Neutrophil (primary cell): ENCODE data around the gene ITGB2.
A peak's percentile ranks its signal among the peaks of the same experiment; 100 is the strongest.

Source experiments
- H3K27ac ChIP-seq: fragments of 200-600 bp; sonication (generic); 2 replicates; pipeline ENCODE4 v1.5.1; 2016; ENCODE audit warnings: mild to moderate bottlenecking, moderate library complexity
- H3K27me3 ChIP-seq: fragments of 200-600 bp; sonication (generic); 2 replicates; pipeline ENCODE4 v1.6.0; 2016; ENCODE audit warnings: mild to moderate bottlenecking
- H3K36me3 ChIP-seq: fragments of 200-600 bp; sonication (generic); 2 replicates; pipeline ENCODE4 v1.5.1; 2017
- H3K4me1 ChIP-seq, 2 experiments: fragments of 200-600 bp in 1 of 2; sonication (generic) in 1 of 2; 1 replicate in 1 of 2; 2 replicates in 1 of 2; pipeline versions ENCODE4 v1.5.1 to v1.6.1; 2013 to 2016; ENCODE audit warnings: low read depth in 1 of 2, low read length in 1 of 2, mild to moderate bottlenecking in 1 of 2, moderate library complexity in 1 of 2; ENCODE audit not compliant: control insufficient read depth in 1 of 2, insufficient read depth in 1 of 2
- H3K4me3 ChIP-seq, 2 experiments: fragments of 200-600 bp in 1 of 2; sonication (generic) in 1 of 2; 1 replicate in 1 of 2; 2 replicates in 1 of 2; pipeline ENCODE4 v1.5.1; 2013 to 2016; ENCODE audit warnings: low read depth in 1 of 2, low read length in 1 of 2, mild to moderate bottlenecking in 1 of 2, moderate library complexity in 1 of 2
- H3K9me3 ChIP-seq: fragments of 200-600 bp; sonication (generic); 2 replicates; pipeline ENCODE4 v1.5.1; 2016
- TF ChIP-seq, protein P1 (sequence below): fragments of 200-600 bp; sonication (generic); IDR thresholded peaks from 2 replicates; pipeline ENCODE4 v1.5.1; 2016; ENCODE audit warnings: antibody characterized with exemption

Gene ITGB2

DNA sequence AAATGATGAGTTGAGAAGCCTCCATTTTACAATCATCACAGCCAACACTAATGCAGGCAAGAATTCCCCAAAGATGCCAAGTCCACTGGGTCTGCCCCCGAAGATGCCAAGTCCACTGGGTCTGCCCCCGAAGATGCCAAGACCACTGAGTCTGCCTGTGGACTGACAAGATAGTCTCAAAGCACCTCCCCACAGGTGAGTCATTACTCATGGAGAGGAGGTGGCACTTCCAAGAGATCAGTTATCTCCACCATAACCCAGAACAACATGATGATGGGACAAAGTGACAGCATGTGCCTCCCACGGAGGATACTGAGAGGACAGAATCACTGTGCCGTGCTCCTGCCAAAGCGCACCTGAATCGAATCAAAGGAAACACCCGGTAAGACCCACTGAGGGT lies 52.0 kb downstream of the ITGB2 start:
- H3K4me1 ChIP-seq: peaks cover 71 to 75% of the 10 kb centered on the region in 2 experiments
- no peaks in the 10 kb centered on the region for H3K9me3 ChIP-seq
- H3K27ac ChIP-seq: peak overlapping the region; percentile 62
- H3K4me3 ChIP-seq: no peak overlapping the region
- H3K36me3 ChIP-seq: peaks cover 24% of the 10 kb centered on the region
- H3K27me3 ChIP-seq: no peaks in the 10 kb centered on the region
- TF ChIP-seq, protein P1, sequence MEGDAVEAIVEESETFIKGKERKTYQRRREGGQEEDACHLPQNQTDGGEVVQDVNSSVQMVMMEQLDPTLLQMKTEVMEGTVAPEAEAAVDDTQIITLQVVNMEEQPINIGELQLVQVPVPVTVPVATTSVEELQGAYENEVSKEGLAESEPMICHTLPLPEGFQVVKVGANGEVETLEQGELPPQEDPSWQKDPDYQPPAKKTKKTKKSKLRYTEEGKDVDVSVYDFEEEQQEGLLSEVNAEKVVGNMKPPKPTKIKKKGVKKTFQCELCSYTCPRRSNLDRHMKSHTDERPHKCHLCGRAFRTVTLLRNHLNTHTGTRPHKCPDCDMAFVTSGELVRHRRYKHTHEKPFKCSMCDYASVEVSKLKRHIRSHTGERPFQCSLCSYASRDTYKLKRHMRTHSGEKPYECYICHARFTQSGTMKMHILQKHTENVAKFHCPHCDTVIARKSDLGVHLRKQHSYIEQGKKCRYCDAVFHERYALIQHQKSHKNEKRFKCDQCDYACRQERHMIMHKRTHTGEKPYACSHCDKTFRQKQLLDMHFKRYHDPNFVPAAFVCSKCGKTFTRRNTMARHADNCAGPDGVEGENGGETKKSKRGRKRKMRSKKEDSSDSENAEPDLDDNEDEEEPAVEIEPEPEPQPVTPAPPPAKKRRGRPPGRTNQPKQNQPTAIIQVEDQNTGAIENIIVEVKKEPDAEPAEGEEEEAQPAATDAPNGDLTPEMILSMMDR: no peak

DNA sequence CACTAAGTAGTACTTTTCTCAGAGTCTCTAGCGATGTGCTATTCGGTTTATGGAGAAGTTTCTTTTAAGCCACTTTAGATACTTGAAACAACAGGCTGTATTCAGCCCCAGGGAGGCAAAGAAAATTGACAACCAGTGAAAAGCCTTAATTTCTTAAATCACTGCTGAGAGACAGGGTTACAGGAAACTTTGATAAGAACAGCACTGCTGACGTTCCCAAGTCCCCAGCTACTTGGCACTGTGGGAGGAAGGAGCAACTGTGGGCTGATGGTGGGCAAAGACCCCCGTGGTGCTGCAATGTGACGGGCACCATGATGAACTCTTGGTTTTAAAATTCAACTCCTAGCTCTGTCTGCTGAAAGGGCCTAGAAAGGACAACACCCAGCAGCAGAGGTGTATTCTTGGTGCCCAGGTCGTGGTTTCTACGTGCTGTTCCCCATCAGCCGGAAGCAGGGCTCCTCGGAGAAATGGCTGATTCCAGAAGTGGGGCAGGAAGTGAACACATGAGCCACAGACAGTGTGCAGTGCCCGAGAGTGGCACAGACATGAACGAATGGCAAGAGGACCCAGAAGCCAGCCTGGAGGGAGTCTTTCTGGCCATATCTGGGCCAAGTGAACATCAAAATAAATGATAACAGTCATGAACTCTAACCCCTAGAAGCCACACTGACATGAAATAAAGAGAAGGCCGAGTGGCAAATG lies 52.5 kb downstream of the ITGB2 start:
- TF ChIP-seq, protein P1: no peak
- H3K4me3 ChIP-seq: no peak overlapping the region
- H3K36me3 ChIP-seq: peaks cover 30% of the 10 kb centered on the region
- no peaks in the 10 kb centered on the region for H3K9me3 ChIP-seq
- no peaks in the 10 kb centered on the region for H3K27me3 ChIP-seq
- H3K27ac ChIP-seq: peak overlapping the region; percentile 62
- H3K4me1 ChIP-seq: peaks cover 71 to 75% of the 10 kb centered on the region in 2 experiments

DNA sequence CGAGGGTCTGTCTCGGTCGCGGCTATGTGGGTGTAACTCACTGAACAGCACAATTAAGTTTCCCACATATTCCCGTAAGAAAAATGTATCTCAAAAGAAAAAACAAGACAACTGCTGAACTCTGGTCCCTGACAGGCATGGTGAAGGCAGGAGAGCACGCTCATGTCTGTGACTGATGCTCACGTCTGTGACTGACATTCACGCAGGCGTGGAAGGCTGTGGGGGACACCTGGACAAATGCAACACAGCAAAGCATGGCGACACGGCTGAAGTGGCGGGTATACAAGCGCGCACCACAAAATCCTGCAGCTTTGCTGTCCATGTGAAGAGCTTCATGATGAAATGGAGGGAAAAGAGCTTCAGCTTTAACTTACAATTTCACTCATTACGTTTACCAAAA lies 53.2 kb downstream of the ITGB2 start:
- peaks cover 35% of the 10 kb centered on the region for H3K36me3 ChIP-seq
- peak overlapping the region; percentile 62 for H3K27ac ChIP-seq
- H3K9me3 ChIP-seq: no peaks in the 10 kb centered on the region
- peaks cover 68 to 71% of the 10 kb centered on the region in 2 experiments for H3K4me1 ChIP-seq
- no peak overlapping the region for H3K4me3 ChIP-seq
- TF ChIP-seq, protein P1: no peak
- no peaks in the 10 kb centered on the region for H3K27me3 ChIP-seq

DNA sequence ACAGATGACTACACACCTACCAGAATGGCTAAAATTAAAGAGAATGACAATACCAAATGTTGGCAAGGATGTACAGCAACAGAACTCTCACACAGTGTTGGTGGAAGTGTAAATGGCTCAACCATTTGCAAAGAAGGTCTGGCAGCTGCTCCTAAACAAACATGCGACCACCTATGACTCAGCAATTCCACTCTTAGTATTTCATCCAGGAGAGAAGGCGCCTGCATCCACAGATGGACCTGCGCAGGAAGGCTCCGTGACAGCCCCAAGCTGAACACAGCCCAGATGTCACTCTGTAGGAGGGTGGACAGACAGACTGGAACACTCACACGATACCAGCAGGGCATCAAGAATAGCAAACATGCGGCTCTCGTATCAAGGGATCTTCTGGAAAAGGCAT lies 53.9 kb downstream of the ITGB2 start:
- TF ChIP-seq, protein P1: no peak
- Histone ChIP-seq H3K27ac (no peak overlapping the region), H3K4me1 (peaks cover 61 to 64% of the 10 kb centered on the region in 2 experiments), H3K9me3 (no peaks in the 10 kb centered on the region), H3K27me3 (no peaks in the 10 kb centered on the region), H3K36me3 (peaks cover 42% of the 10 kb centered on the region), H3K4me3 (no peak overlapping the region)

DNA sequence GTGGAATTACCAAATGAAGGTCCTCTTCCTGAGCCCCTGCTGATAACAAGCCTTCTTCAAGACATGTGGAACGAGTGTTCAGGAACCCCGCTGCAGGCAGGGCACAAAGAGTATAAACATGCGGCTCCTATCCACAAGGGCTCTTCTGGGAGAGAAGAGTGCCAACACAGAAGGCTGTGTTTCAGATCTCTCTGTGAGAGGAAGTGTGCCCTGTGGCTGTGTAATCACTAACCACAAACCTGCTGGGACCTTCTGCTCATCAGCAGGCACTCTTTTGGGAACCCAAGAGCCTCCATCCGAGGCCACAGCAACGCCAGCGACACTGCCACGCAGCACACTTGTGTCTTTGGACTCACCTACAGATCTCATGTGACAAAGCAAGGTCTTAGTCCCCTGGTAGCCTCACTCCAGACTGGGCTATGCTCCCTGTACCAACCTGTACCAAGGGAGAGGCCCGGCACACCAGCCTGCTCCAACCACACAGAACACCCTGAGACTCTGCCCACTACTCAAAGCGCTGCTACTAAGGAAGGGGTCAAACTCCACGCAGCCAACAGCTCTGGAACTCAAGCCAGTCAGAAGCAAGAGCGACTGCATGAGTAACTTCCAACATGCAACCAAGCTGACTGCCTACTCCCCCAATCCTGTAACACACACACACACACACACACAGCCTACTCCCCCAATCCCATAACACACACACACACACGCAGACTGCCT lies 55.0 kb downstream of the ITGB2 start:
- H3K4me3 ChIP-seq: peak overlapping the region in 1 of 2 experiments; percentile 9
- H3K27ac ChIP-seq: peak overlapping the region; percentile 76
- H3K36me3 ChIP-seq: peaks cover 52% of the 10 kb centered on the region
- TF ChIP-seq, protein P1: no peak
- peaks cover 50 to 54% of the 10 kb centered on the region in 2 experiments for H3K4me1 ChIP-seq
- no peaks in the 10 kb centered on the region for H3K9me3 ChIP-seq
- H3K27me3 ChIP-seq: no peaks in the 10 kb centered on the region
